HG03439 (cell line): Measurements from ENCODE around the gene B3GAT1.
A peak's percentile ranks its signal among the peaks of the same experiment; 100 is the strongest.

Source experiments
- ATAC-seq: cut with Tn5 transposase; IDR thresholded peaks from one replicate; pipeline ENCODE4 v1.9.1; 2021; ENCODE audit warnings: mild to moderate bottlenecking, moderate library complexity; ENCODE audit not compliant: unreplicated experiment

Gene B3GAT1

DNA sequence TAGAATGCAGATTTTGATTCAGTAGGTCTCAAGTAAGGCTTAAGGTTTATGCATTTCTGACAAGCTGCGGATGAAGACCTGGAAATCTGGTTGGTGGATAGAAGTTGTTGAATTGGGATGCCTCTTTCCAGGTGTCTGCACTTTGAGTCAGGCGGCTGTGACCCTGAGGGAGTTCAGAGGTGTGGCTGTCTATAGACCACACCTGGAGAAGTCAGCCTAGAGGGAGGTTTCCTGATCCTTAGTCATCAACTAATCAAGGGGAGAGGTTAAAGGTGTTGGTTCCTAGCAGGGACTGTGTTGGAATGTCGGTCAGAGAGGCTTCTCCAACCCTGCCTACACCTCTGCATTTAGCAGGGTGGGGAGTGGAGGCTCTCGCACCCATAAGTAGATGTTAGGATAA is 72.3 kb downstream of the B3GAT1 start:
- ATAC-seq, result no peak

DNA sequence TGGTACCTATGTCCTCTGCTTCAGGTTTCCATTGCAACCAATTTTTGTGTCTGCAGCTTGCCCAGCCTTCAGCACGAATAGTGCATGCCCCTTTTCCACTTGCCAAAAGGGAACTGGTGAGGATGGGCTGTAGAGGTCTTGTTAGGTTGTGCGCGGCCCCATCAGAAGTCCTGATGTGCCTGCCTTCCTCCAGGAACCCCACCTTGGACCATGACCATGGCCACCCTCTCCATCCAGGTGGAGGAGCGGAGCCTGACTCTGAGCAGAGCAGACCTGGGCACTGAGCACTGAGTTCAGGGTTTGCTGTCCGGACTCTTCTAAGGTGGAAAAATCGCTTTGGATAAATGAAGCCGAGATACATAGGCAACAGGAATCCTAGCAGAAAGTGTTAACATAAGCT is 73.4 kb downstream of the B3GAT1 start:
- ATAC-seq, result no peak

DNA sequence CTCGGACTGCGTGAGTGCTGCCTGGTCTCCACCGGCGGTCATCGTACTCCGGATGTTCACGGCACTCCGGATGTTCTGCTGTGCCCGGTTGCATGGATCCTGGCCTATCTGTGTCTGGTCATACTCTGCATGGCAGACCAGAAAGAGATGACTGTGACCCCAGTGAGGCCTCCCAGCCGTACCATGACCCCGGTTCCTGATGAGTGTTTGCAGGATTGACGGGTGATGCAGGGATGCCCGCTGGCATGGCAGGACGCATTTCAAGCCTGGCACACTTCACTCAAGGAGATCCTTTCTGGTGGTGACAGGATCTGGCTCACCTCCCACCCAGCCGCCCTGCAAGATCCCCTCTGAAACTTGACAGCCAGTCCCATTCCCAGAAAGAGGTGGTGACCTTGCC is 74.0 kb downstream of the B3GAT1 start:
- ATAC-seq, result no peak

DNA sequence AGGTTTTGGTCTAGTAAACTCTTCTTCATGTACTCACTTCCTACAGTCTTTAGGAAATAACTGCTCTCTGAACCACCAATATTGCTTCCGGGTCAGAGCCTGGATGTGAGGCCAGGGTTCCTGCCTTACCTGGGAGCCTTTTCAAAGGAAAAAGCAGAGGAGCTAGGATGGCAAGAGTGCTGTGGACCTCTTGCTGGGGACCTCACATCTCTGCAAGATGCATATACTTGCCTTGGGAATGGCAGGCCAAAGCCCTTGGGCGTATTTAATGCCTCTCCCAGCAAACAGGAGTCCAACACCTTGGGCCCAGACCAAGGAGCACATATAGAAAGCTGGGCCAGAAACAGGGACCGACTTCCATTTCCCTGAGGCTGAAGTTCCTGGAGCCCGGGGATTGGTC is 75.0 kb downstream of the B3GAT1 start:
- ATAC-seq, result no peak

DNA sequence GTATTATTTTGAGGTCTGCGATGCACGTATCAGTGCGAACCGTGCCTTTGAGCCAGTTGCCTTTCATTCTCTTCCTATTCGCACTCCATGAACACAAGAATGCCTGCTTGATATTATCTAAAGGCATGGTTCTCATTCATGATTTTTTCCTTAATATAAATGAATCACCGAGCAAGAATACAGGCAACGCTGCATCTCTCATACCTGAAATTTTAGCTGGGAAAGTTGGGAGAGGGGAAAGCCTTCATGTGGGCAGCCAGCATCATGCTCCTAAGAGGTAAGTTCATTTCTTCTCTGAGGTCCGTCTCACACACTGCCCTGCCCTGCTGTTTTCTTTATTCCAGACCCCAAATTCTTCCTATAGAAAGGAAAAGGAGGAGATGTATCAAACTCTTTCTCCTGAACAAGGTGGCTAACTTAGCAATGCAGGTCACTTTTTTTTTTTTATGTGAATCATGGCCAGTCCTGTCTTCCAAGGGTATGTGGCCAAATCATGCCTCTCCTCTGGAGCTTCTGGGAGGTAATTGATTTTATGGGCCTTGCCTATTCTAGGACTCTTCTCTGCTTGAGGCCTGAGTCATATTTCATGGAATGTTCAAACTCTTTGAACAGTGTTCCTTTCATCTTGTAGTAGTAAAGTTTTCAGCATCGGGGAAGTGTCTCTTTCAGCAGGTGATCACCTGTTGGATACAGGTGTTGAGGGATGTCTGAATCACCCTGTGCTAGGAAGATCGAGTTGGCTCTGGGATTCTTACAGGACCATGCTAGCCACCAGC is 77.1 kb downstream of the B3GAT1 start:
- ATAC-seq, result no peak

DNA sequence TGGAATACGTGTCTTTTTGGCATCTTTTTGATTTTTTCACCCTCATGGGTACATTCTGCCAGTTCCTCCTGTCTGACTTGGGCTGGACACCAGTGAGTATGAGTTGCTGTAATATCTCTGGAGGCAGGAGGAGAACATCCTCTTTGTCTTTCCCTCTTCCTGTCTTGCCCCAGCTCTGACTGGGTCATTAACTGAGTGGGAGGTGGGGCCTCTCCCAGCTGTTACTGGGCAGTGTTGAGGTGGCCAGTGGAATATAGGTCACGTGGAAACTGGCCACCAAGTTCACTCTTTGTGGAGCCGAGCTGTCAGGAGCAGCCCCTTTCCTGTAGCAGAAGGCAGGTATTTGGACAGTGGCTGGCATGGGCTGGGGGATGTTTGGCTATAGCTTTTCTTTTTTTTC is 78.1 kb downstream of the B3GAT1 start:
- ATAC-seq, result no peak

DNA sequence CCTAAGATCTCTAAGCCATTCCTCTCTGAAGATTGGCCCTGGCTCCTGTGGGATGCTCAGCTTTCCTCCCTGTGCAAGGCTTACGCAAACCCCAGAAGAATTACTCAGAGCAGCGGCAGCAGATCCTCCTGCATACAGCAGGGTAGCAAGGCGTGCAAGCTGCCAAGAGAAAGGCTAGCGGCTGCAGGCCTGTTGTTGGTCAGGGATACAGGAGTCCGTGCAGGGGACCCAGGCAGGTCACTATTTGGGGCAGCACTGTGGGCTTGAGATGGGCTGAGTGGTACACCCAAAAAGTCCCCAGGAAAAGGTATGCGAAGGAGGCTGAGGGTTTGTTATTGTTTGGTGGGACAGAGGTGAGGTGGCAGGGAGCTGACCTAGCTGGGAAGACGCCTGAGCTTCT is 78.7 kb downstream of the B3GAT1 start:
- ATAC-seq, result no peak

DNA sequence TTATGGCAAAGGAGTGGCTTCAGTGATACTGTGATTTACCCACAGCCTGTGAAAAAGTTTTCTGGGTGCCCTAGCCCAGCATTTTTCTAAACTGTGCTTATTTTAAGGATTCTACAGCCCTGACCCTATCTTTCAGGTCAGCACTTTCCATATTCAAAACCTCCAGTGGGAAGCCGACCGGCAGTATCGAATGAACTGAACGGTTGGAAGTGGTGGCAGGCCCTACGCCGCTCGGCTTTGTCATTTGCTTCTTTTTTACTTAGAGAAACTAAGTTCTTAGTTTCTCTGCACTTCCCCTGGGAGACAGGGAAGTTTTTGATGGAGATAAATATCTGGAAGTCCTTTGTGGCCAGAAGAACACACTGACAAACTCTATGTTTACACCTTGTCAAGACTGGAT is 79.3 kb downstream of the B3GAT1 start:
- no peak for ATAC-seq

DNA sequence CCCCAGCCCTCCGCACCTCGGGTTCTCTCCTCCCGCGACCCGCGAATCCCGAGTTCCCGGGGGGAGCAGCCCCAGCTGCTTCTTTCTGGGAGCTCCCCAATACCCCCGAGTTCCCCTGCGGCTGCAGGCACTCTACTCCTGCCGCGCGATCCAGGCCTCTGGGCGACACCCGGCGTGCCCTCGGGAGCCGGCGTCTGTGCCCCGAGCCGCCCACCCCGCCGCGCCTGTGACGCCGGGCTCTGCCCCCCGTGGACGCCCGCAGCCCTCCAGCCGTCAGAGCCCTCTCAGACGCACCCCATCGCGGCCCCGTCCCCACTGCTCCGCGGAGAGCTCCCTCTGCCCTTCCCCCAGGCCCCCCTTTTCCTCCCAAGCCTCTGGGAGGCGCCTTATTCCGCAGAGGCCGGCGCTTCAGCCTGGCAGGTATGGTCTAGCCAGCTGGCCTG is 79.8 kb downstream of the B3GAT1 start:
- ATAC-seq, result no peak

DNA sequence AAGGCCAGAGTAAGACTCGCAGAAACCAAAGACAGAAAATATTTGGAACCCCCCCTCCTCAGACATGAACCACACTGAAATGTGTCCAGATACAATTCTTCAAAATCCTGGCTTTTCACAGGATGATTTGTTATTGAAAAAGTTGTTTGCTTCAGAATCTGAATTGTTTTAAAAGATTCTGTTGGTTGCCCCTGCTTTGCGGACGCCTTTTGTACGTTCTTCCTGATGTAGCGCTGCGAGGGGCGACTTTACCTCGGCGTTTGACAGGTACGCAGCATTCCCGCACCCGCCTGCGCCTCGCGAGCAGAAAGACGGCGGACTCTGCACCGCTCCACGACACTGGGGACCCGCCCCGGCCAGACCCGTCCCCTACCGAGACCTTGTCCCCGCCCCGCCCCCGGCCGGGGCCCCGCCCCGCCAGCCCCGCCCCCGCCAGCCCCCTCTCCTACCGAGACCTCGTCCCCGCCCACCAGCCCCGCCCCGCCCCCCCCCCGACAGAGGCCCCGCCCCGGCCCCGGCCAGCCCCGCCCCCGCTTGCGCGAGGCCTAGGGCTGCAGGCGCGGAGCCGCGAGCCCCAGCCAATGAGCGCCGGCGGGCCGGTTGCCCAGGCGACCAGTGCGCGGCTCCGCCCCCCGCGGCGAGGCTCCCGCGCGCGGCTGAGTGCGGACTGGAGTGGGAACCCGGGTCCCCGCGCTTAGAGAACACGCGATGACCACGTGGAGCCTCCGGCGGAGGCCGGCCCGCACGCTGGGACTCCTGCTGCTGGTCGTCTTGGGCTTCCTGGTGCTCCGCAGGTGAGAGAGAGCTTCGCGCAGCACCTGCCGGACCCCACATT is 80.5 kb downstream of the B3GAT1 start, which contains the start of gene GLB1L2:
TSS of gene GLB1L2 (plus strand) at position 635 of the 835 bp plus-strand sequence. CDS start at position 709, 74 bp downstream.
- ATAC-seq, result peak; percentile 86

DNA sequence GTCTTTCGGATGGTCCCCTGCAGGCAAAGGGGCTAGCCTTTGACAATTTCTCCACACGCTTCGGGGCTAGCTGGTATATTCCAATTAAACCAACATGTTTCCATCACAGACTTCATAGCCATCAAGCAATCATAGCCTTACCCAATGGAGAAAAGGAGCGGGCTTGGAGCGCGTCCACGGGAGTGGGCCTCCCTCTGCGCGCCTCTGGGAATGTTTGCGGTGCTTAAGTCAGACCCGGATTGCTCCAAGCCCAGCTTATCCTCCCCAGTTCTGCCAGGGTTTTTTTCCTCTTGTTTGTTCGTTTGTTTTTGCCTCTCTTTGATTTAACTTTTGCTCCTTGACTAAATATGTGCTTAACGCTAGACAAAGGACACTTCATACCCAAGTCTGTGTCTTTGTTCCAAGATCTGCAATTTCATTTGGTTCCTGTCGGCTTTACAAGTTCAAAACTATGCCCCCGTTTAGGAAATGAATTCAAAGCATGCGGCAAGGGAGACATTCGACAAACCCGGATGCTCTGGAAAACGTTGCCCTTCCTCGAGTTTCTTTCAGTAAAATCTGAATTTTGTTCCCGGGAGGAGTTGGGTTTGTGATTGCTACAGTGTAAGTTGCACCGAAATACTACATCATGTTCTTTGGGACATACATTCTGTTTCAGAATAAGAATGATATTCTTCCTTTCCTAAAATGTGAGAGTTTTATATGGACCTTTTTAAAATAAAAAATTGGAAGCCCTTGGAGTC is 81.3 kb downstream of the B3GAT1 start:
- no peak for ATAC-seq
